ENCODE measurements around the gene UNC5C.

The UNC5C gene

GRCh38 chr4:95394752-95395306 lies 153.9 kb downstream of the UNC5C start:
- DNase-seq (ENCODE audit: low spot score): no peak
- no peak for TF ChIP-seq CTCF (IDR thresholded peaks at IDR 0.05; ENCODE audit: extremely low read depth, insufficient read depth, missing control alignments)
- in situ Hi-C loops (cut with MboI; ENCODE audit: low pct_unique_long_range_greater_than_20kb, low sequenced_read_pairs, unreplicated experiment): no loop called here

- in situ Hi-C loops (cut with MboI; ENCODE audit: low pct_unique_long_range_greater_than_20kb, low sequenced_read_pairs, unreplicated experiment): no loop called here
- no peak for TF ChIP-seq CTCF (IDR thresholded peaks at IDR 0.05; ENCODE audit: extremely low read depth, insufficient read depth, missing control alignments)
- no peak for DNase-seq (ENCODE audit: low spot score)
Measured at GRCh38 chr4:95393821-95394220, 155.0 kb downstream of the UNC5C start.

DNA sequence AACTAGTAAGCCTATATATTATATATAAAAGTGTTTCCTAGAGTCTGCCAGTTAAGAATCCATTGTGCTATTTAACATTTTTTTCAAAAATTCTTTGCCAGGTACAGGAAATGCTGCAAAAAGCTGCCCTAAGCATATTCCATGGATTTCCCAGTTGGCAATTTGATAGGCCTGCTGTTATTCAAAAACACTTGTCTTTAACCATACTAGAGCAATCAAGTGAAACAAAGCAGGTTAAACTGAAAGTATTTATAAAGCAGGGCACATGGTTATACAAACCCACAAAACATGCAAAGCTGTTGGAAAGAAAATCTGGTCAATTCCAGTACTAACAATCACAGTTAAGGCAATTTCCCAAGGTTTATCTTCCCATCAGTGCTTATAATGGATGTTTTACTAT lies 159.9 kb downstream of the UNC5C start:
- no peak for DNase-seq (ENCODE audit: low spot score)
- TF ChIP-seq CTCF (IDR thresholded peaks at IDR 0.05; ENCODE audit: extremely low read depth, insufficient read depth, missing control alignments): no peak
- in situ Hi-C loops (cut with MboI; ENCODE audit: low pct_unique_long_range_greater_than_20kb, low sequenced_read_pairs, unreplicated experiment): no loop called here

DNA sequence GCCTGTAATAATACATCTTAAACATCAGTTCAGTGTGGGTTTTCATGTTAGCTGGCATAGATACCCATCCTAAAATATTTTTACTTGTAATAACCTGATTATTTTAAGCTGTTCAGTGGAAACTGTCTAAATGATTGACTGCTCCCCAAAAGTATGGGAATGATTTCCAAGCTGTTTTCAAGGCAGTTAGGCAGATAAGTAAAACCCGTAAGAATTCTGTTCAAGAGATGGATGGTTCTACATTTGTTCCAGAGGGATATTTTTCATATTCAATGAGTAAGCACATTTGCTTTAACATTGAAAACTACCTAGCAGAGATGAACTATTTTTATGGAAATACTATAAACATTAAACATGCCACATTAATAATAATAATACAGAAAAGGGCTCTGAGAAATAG lies 161.1 kb downstream of the UNC5C start:
- no peak for TF ChIP-seq CTCF (IDR thresholded peaks at IDR 0.05; ENCODE audit: extremely low read depth, insufficient read depth, missing control alignments)
- no peak for DNase-seq (ENCODE audit: low spot score)
- in situ Hi-C loops (cut with MboI; ENCODE audit: low pct_unique_long_range_greater_than_20kb, low sequenced_read_pairs, unreplicated experiment): no loop called here

DNA sequence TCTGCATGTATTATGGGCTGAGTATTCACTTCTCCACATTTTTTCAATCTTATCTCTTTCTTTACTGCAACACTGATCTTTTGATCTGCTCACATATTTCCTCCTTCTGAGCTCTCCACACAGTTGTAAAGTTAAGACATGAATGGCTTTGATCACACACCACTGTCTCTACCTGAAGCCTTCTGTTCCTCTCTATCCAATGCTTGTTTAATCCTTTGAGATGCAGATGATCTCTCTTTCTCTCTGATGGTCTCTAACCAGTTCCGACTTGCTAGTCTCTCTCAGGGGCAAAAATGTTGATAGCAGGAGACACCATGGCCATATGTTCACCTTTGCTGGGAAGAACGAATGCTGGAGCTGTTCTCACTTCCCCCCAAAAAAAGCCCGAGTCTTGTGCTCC lies 162.4 kb downstream of the UNC5C start:
- no peak for DNase-seq (ENCODE audit: low spot score)
- in situ Hi-C loops (cut with MboI; ENCODE audit: low pct_unique_long_range_greater_than_20kb, low sequenced_read_pairs, unreplicated experiment): no loop called here
- no peak for TF ChIP-seq CTCF (IDR thresholded peaks at IDR 0.05; ENCODE audit: extremely low read depth, insufficient read depth, missing control alignments)

GRCh38 chr4:95381843-95382580 lies 166.8 kb downstream of the UNC5C start:
- DNase-seq (ENCODE audit: low spot score): no peak
- no peak for TF ChIP-seq CTCF (IDR thresholded peaks at IDR 0.05; ENCODE audit: extremely low read depth, insufficient read depth, missing control alignments)
- in situ Hi-C loops (cut with MboI; ENCODE audit: low pct_unique_long_range_greater_than_20kb, low sequenced_read_pairs, unreplicated experiment): no loop called here

Data from GM13977 (cell line).